Astrocyte (in vitro differentiated cells and primary cell): Measurements from ENCODE around the gene RNH1. TPM values are rescaled to one million over a fixed set of nuclear protein-coding genes. Genes with fewer than 3 reads are reported as not detected.

Experiments used
- DNase-seq: peaks from one replicate; pipeline ENCODE4 v3.0.0-alpha.2; 2010; ENCODE audit warnings: low read depth
- FAIRE-seq: peaks from 2 replicates; lab custom pipeline; 2011; peaks lifted over from hg19 to GRCh38; lab: Jason Lieb, UNC
- H2AFZ ChIP-seq: 2 replicates; pipeline ENCODE4 v1.6.0; 2012; ENCODE audit warnings: low read depth, low read length, inconsistent platforms
- H3K27ac ChIP-seq: 2 replicates; pipeline ENCODE4 v1.5.1; 2011; ENCODE audit warnings: low read depth, low read length, inconsistent platforms
- H3K27me3 ChIP-seq: 2 replicates; pipeline ENCODE4 v1.6.0; 2011; ENCODE audit warnings: low read length, inconsistent platforms; ENCODE audit not compliant: insufficient read depth
- H3K36me3 ChIP-seq: 2 replicates; pipeline ENCODE4 v1.5.1; 2011; ENCODE audit warnings: low read length, inconsistent platforms; ENCODE audit not compliant: insufficient read depth
- H3K4me1 ChIP-seq: 2 replicates; pipeline ENCODE4 v1.5.1; 2011; ENCODE audit warnings: low read length, inconsistent platforms; ENCODE audit not compliant: insufficient read depth
- H3K4me2 ChIP-seq: 2 replicates; pipeline ENCODE4 v1.6.0; 2012; ENCODE audit warnings: low read length, inconsistent platforms
- H3K4me3 ChIP-seq: 2 replicates; pipeline ENCODE4 v1.5.1; 2011; ENCODE audit warnings: low read depth, mild to moderate bottlenecking, low read length, inconsistent platforms; ENCODE audit not compliant: insufficient read depth
- H3K79me2 ChIP-seq: 2 replicates; pipeline ENCODE4 v1.6.0; 2012; ENCODE audit warnings: mild to moderate bottlenecking, low read length, inconsistent platforms; ENCODE audit not compliant: insufficient read depth
- H3K9ac ChIP-seq: 2 replicates; pipeline ENCODE4 v1.6.0; 2012; ENCODE audit warnings: mild to moderate bottlenecking, low read length, inconsistent platforms
- H3K9me3 ChIP-seq: 2 replicates; pipeline ENCODE4 v1.5.1; 2012; ENCODE audit warnings: low read depth, mild to moderate bottlenecking, low read length, inconsistent platforms; ENCODE audit not compliant: insufficient read depth
- H4K20me1 ChIP-seq: 2 replicates; pipeline ENCODE4 v1.6.0; 2012; ENCODE audit warnings: low read length, inconsistent platforms; ENCODE audit not compliant: insufficient read depth
- H3K27ac Mint-ChIP-seq: one replicate; pipeline ENCODE4 v1.8.0; 2021; ENCODE audit warnings: mild to moderate bottlenecking, mixed read lengths; ENCODE audit not compliant: unreplicated experiment
- H3K27me3 Mint-ChIP-seq: one replicate; pipeline ENCODE4 v1.8.0; 2021; ENCODE audit warnings: low read depth, mixed read lengths; ENCODE audit not compliant: unreplicated experiment
- H3K36me3 Mint-ChIP-seq: one replicate; pipeline ENCODE4 v1.8.0; 2021; ENCODE audit warnings: low read depth, mixed read lengths; ENCODE audit not compliant: unreplicated experiment
- H3K4me1 Mint-ChIP-seq: one replicate; pipeline ENCODE4 v1.8.0; 2021; ENCODE audit warnings: low read depth, mixed read lengths; ENCODE audit not compliant: unreplicated experiment
- H3K4me3 Mint-ChIP-seq: one replicate; pipeline ENCODE4 v1.8.0; 2021; ENCODE audit warnings: mild to moderate bottlenecking, moderate library complexity, mixed read lengths; ENCODE audit not compliant: unreplicated experiment
- H3K9me3 Mint-ChIP-seq: one replicate; pipeline ENCODE4 v1.8.0; 2021; ENCODE audit warnings: mild to moderate bottlenecking, mixed read lengths; ENCODE audit not compliant: unreplicated experiment
- EZH2 ChIP-seq: IDR thresholded peaks from 2 replicates; pipeline ENCODE4 v1.6.1; 2012; ENCODE audit warnings: mild to moderate bottlenecking, low read length, inconsistent platforms; ENCODE audit not compliant: insufficient read depth
- total RNA-seq: library from RNA; stranded (reverse); gene quantifications from 2 replicates; pipeline ENCODE4 v1.2.1, GENCODE V29; 2021
- TF ChIP-seq, protein P1 (sequence below): IDR thresholded peaks from 2 replicates; pipeline ENCODE4 v1.5.1; 2011; ENCODE audit warnings: low read depth, mild to moderate bottlenecking, inconsistent platforms, low read length, moderate library complexity; ENCODE audit not compliant: insufficient read depth

RNH1 gene
- total RNA-seq, 1 donor from 2014 or later: 117 TPM

GRCh38 chr11:536841-537621 is 30.0 kb upstream of the RNH1 start, which contains the start of gene LRRC56:
Gene LRRC56 (plus strand): TSS chr11:537527. CDS start chr11:540685, 3,158 bp downstream.
- FAIRE-seq (no peak), DNase-seq (peak; percentile 49)
- Histone ChIP-seq H3K9ac (peak within 1 kb of the TSS; percentile 50), H3K27me3 (no peaks in the 10 kb centered on the region), H3K4me2 (peak within 1 kb of the TSS; percentile 86), H3K36me3 (no peaks in the 10 kb centered on the region), H3K27ac (peak within 1 kb of the TSS; percentile 9), H3K4me3 (peak within 1 kb of the TSS; percentile 33), H3K79me2 (peaks cover 20% of the 10 kb centered on the region), H3K4me1 (peaks cover 26% of the 10 kb centered on the region), H3K9me3 (no peaks in the 10 kb centered on the region), H2AFZ (peak within 1 kb of the TSS; percentile 86), H4K20me1 (peaks cover 25% of the 10 kb centered on the region)
- no peaks in the 10 kb centered on the region for H3K9me3 Mint-ChIP-seq
- H3K4me1 Mint-ChIP-seq: peaks cover 4% of the 10 kb centered on the region
- TF ChIP-seq, protein P1, sequence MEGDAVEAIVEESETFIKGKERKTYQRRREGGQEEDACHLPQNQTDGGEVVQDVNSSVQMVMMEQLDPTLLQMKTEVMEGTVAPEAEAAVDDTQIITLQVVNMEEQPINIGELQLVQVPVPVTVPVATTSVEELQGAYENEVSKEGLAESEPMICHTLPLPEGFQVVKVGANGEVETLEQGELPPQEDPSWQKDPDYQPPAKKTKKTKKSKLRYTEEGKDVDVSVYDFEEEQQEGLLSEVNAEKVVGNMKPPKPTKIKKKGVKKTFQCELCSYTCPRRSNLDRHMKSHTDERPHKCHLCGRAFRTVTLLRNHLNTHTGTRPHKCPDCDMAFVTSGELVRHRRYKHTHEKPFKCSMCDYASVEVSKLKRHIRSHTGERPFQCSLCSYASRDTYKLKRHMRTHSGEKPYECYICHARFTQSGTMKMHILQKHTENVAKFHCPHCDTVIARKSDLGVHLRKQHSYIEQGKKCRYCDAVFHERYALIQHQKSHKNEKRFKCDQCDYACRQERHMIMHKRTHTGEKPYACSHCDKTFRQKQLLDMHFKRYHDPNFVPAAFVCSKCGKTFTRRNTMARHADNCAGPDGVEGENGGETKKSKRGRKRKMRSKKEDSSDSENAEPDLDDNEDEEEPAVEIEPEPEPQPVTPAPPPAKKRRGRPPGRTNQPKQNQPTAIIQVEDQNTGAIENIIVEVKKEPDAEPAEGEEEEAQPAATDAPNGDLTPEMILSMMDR: no peak
- TF ChIP-seq EZH2: no peak
- H3K27me3 Mint-ChIP-seq: peaks cover 4% of the 10 kb centered on the region
- peak within 1 kb of the TSS; percentile 90 for H3K4me3 Mint-ChIP-seq
- H3K36me3 Mint-ChIP-seq: peaks cover 2% of the 10 kb centered on the region
- peak within 1 kb of the TSS; percentile 85 for H3K27ac Mint-ChIP-seq

DNA sequence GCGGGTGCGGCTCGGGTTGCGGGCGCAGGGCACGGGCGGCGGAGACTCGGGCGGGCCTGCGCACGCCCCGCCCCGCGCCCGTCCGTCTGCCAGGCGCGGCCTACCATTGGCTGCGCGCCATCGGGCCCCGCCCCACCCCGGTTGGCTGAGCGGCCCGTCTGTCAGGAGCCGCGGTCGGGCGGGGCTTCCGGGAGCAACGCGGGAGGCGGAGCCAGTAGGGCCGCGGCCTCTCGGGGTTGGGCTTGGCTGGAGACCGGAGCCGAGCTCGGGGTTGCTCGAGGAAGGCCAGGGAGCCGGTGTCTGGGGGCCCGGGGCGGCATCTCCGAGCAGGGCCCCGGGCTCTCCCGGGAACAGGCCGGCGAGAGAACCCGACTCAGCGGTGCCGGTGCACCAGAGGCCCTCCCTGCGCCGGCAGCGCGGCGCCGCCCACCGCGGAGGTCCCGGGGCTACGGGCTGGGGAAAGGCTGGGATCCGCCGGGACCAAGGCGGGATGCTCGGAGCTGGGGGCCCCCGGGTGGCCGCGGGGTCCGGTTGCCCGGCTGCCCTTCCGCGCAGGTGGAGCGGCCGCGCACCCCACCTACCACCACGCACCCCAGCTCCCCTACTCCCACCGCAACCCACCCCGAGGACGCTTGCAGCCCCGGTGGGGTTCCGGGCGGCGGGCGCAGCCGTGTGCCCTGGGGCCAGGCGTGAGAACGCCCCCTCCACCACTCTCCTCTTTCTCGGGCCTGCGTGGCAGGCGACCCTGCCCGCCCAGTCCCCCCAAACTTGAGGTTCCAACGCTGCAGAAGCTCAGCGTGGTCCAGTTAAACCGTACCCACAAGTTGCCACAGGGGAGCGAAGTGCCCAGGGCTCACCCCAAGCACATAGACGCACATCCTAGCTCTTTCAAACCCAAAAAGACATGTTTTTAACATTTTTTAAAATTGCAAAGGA is 28.7 kb upstream of the RNH1 start, which contains the start of gene HRAS:
Gene HRAS, minus strand, starts transcription at position 58 of the 936 bp plus-strand sequence.
- peaks cover 34% of the 10 kb centered on the region for H4K20me1 ChIP-seq
- Mint-ChIP-seq H3K27me3 (peaks cover 4% of the 10 kb centered on the region), H3K4me1 (peaks cover 4% of the 10 kb centered on the region), H3K4me3 (peak within 1 kb of the TSS; percentile 90), H3K9me3 (no peaks in the 10 kb centered on the region), H3K27ac (peak within 1 kb of the TSS; percentile 85), H3K36me3 (peaks cover 2% of the 10 kb centered on the region)
- peaks cover 20% of the 10 kb centered on the region for H3K79me2 ChIP-seq
- peaks cover 3% of the 10 kb centered on the region for H3K36me3 ChIP-seq
- H3K4me3 ChIP-seq: peak within 1 kb of the TSS; percentile 78
- peaks cover 26% of the 10 kb centered on the region for H3K4me1 ChIP-seq
- H3K4me2 ChIP-seq: peak within 1 kb of the TSS; percentile 95
- TF ChIP-seq, protein P1: no peak
- no peak for TF ChIP-seq EZH2
- H3K9ac ChIP-seq: peak within 1 kb of the TSS; percentile 86
- H2AFZ ChIP-seq: peak within 1 kb of the TSS; percentile 80
- H3K27ac ChIP-seq: peak within 1 kb of the TSS; percentile 12
- no peaks in the 10 kb centered on the region for H3K9me3 ChIP-seq
- H3K27me3 ChIP-seq: no peaks in the 10 kb centered on the region
- DNase-seq (peak; percentile 78), FAIRE-seq (no peak)
